ENCODE measurements around the gene TUBGCP3.

DNA sequence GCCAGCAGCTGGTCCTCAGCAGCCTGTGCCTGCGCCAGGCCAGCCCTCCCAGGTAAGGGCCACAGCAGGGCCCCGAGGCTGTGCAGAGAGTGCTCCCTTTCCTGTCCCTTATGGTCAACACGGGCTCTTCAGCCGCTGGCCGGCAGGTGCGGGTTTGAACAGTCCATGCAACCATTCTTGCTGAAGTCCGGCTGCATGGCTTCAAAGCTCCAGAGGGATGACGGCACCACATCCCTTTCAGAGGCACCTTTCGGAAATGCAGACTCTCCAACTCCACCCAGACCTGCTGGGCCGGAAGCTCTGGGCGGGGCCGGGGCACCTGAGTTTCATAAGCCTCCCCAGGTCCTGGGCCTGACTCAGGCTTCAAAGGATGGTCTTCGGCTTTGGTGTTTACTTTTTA is 130.5 kb downstream of the TUBGCP3 start:
- TF ChIP-seq CTCF (IDR thresholded peaks at IDR 0.05) (no peak), EZH2 (IDR thresholded peaks at IDR 0.05; ENCODE audit: borderline replicate concordance, insufficient read depth, low read depth, low read length, poor library complexity, severe bottlenecking) (no peak)

All from B cell (primary cell).